HG02943 (cell line): ENCODE data around the gene YIF1A.
"Not testable (repeated sequence)": the region's sequence is repeated elsewhere in the genome, so short reads cannot be mapped to it uniquely, and the experiment has no call there.

Source experiments
- ATAC-seq: cut with Tn5 transposase; IDR thresholded peaks from one replicate; pipeline ENCODE4 v1.9.1; 2021; ENCODE audit warnings: mild to moderate bottlenecking, low read depth, moderate library complexity; ENCODE audit not compliant: unreplicated experiment

The YIF1A gene

GRCh38 chr11:66287889-66288670 is 863 bp downstream of the YIF1A start:
- ATAC-seq, result no peak

DNA sequence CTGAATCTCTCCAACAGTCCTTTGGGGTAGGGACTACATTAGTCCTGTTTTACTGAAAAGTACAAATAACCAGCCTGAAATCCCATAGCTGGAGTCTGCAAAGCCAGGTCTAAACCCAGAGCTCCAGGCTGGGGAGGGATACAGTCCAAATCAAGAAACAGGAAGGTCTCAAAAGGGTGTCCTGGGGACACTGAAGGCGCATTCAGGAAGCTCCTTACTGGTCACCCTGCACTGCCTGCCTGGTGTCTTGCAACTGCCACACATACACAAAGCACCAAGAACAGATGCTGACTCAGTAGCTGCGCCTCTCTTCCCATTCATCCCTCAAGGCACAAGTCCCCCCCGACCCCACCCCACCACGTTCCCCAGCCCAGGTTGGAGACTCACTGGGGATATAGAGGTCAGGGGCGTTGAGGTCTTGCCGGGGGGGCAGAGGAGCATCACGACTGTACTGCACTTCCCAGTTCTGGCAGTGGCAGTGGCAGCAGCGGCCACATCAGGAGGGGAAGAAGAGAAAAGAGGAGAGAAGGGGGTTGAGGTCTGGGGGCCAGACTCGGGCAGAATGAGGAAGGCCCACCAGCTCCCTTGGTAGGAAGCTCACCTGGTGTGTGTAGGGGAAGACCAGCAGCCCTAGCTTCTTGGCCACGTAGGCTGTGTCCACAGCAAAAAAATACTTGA is 1.6 kb downstream of the YIF1A start:
- no peak for ATAC-seq

DNA sequence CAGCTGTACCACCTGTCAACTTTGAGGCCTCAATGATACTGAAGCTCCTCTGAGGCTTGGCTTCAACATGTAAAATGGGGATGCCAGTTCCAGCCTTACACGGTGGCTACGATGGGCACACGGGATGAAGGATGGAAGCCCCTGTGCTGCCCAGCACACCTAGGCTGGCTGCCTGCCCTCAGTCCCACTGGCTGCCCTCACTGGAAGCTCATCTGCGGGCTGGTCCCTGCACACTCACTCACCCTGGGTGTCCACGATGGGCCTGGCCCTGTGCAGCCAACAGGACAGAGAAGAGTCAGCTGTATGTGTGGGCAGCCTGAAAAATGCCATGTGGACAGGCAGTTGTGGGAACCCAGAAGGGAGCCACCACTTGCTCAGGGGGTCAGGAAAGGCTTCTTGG is 2.2 kb downstream of the YIF1A start:
- no peak for ATAC-seq

GRCh38 chr11:66285250-66285947 is 3.5 kb downstream of the YIF1A start:
- ATAC-seq, result no peak

DNA sequence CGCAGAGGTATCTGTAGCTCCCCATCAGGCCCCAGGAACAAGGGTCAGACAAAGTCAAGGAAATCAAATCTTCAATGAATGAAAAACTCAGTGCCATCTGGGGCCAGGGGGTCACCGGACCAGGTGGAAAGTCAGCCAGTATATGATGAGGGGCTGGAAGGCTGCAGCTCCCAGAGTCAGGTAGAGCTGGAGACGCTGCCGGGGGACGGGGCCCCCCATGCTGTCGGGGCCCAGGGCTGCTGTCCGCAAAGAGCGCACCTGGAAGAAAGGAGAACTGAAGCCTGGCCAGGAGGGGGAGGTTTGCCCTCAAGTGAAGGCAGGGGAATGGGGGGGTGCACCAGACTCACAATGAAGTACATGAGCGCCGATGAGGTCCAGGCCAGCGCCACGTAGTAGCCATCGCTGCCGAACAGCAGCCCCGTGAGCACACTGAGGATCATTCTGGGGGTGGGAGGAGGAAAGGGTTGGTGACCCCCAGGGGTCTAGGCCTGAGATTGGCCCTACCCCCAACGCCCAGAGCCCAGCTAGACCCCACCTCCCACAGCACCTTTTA is 4.3 kb downstream of the YIF1A start:
- ATAC-seq, result no peak

DNA sequence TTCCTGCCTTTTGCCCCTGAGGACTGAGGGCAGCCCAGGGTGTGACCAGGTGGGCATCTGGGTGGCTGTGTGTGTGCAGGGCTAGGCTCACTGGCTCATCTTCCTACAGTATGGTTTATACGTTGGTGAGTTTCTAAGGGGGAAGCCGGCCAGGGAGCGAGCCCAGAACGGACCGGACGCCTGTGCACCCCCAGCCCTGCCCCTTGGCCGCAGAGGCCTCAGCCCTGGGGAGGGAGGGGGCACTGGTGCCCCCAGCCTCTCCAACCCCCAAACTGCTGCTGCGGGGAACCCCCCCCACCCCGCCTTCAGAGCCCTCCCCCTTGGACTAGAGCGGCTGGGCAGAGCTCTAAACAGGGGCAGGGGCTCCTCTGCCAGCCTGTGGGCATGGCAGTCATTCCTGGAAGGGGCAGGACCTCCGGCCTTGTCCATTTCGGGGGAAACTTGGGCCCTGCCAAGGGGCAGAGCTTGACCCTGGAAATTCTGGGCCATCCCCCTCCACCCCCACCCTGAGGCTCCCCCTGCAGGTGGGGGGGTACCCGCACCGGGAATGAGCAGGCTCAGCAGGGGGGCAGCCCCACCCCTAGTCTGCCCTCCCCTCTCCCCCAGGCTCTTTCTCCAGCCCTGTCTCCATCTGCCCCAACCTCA is 5.4 kb downstream of the YIF1A start:
- ATAC-seq, result no peak

- peak; percentile 74 for ATAC-seq
These were observed 6.2 kb downstream of the YIF1A start for GRCh38 chr11:66282468-66283455.

- no peak for ATAC-seq
These were observed 7.0 kb downstream of the YIF1A start for GRCh38 chr11:66281776-66282467.

DNA sequence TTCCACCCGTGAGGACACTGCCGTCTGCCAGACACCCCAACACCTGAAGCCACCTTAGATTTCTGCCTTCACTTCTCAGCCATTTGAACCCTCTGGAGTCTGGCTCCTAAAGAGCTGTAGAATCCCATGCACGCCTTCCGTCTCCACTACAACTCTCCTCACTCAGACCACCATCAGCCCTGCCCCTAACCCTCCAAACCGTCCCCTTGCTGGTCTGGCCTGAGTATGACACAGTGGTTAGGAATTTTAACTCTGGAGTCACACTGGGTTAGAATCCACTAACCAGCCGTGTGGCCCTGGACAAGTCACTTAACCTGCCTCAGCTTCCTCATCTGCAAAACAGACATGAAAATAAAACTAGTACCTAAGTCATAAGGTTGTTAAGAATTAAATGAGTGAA is 7.9 kb downstream of the YIF1A start:
- no peak for ATAC-seq

GRCh38 chr11:66280428-66280827 is 8.5 kb downstream of the YIF1A start:
- ATAC-seq, result no peak

GRCh38 chr11:66279092-66279734 is 9.7 kb downstream of the YIF1A start:
- no peak for ATAC-seq

GRCh38 chr11:66278363-66279091 is 10.4 kb downstream of the YIF1A start:
- ATAC-seq, result no peak

GRCh38 chr11:66277471-66278362 is 11.2 kb downstream of the YIF1A start, which contains the start of gene CNIH2:
CNIH2 (plus strand) TSS chr11:66278175; CDS start chr11:66278457, 282 bp downstream.
- no peak for ATAC-seq

DNA sequence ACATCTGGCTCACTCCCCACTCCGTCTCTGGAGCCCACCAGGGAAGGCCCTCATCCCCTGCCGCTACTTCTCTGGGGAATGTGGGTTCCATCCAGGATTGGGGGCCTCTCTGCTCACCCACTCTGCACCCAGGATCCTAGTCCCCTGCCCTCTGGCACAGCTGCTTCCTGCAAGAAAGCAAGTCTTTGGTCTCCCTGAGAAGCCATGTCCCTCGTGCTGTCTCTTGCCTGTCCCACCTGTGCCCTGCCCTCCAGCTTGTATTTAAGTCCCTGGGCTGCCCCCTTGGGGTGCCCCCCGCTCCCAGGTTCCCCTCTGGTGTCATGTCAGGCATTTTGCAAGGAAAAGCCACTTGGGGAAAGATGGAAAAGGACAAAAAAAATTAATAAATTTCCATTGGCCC is 11.9 kb downstream of the YIF1A start:
- not testable (repeated sequence) for ATAC-seq

GRCh38 chr11:66276619-66277018 is 12.3 kb downstream of the YIF1A start:
- not testable (repeated sequence) for ATAC-seq

DNA sequence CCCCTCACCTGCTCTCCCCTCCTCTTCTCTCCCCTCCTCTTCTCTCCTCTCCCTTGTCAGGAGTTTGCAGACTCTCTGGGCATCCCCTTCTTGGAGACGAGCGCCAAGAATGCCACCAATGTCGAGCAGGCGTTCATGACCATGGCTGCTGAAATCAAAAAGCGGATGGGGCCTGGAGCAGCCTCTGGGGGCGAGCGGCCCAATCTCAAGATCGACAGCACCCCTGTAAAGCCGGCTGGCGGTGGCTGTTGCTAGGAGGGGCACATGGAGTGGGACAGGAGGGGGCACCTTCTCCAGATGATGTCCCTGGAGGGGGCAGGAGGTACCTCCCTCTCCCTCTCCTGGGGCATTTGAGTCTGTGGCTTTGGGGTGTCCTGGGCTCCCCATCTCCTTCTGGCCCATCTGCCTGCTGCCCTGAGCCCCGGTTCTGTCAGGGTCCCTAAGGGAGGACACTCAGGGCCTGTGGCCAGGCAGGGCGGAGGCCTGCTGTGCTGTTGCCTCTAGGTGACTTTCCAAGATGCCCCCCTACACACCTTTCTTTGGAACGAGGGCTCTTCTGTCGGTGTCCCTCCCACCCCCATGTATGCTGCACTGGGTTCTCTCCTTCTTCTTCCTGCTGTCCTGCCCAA is 12.8 kb downstream of the YIF1A start:
- no peak for ATAC-seq
